GM21619 (cell line): ENCODE data around the gene ANKK1.

Experiments used
- ATAC-seq: cut with Tn5 transposase; IDR thresholded peaks from one replicate; pipeline ENCODE4 v1.9.1; 2021; ENCODE audit not compliant: unreplicated experiment

Gene ANKK1

DNA sequence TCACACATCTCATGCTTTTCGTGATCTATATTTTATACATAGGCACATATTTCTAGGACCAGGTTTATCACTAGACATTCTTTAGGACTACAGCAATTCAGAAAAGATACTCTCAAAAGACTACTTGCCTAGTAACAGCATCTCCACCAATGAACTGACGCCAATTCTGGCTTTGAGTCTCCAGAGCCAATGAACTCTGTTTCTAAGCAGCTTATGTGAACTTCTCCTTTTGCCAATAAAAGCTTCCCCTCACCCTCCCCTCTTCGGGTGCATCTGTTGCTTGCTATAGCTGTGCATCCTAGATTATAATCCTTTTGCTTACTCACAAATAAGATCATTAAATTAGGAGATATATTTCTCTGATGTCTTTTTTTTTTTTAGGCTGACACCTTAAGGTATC is 11.4 kb upstream of the ANKK1 start:
- no peak for ATAC-seq

DNA sequence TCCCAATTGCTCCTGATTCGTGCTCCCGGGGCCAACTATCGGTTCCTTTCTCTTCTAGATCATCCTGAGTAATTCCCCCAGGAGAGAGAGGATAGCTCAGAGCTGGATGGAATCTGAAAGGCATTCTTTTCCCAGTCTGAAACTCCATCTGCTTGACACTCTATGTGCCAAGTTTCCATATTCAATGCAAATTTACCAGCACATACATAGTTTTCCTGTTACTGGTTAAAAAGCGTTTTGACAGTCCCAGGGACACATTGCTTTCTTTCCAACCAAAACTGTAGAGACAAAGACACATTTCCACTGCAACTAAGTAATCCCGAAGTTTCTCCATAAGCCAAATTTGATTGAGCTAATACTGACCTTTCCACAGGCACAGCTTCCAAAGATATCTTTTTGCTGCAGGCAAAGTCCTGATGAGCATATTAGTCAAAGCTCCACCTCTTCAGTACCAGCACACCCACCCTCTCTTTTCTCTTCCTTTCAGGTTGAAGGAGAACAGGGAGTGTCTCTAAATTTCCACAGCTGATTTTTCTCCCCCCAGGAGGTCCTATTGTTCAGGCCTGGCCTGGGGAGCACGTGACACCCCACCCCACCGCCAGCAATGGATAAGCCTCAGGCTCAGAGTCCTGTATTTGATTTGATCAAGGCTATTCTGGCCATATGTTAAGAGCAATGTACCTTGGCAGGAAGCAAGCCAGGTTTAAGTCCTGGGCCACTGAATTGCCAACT is 9.7 kb upstream of the ANKK1 start:
- ATAC-seq: no peak

GRCh38 chr11:113378692-113379091 is 8.9 kb upstream of the ANKK1 start:
- ATAC-seq: no peak

GRCh38 chr11:113382121-113382520 is 5.5 kb upstream of the ANKK1 start:
- no peak for ATAC-seq

DNA sequence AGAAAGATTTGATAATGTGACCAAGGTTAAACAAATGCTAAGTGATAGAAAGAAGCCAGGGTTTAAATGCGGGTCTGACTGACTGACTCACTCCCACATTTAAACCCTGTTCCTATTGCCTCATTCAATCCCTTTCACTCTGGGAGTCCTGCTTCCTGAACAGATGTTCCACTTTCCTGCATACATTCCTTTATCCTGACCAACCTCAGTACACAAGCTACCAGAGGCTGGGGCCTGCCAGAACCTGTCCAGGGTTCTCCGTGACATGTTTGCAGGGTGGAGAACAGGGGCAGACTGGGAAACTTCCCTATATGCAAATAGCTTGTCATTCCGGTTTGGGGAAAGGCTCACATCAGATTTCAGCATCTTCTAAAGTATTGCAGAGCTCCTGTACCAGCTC is 3.0 kb upstream of the ANKK1 start:
- ATAC-seq: no peak

DNA sequence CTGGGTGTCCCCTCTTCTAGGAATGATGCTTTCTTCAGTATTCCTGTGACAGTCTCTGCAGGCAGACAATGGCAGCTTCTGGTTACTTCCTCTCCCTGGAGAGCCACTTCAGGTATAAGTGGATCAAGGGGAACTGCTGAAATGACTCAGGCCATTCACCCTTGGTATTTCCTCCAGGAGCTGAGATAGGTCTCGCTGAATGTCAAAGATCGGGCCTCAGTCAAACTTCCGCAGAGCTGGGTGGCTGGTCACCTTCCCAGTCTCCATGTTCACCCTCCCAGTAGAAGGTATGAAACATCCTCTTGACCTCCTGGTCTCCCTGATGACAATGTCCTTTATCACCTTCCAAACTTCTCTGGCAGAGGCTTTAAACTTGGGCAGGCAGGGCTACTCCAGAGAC is 1.8 kb upstream of the ANKK1 start:
- no peak for ATAC-seq

GRCh38 chr11:113386866-113387265 is 713 bp upstream of the ANKK1 start:
- ATAC-seq: no peak

DNA sequence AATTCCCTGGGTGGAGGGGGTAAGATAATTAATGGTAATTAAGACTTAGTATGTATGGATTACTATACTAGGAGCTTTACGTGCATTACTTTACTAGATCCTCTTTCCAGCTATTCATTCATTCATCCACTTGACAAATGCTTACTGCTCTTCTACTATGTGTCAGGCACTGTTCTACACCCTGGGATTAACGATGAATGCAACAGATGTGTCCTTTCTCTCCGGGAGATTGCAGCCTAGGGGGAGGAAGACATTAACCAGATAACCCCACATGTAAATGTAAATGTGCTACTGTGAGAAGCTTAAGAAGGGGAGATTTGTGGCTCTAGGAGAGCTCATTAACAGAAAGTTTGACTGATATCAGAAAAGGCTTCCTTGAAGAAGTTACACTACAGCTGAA is 1.7 kb downstream of the ANKK1 start:
- no peak for ATAC-seq

DNA sequence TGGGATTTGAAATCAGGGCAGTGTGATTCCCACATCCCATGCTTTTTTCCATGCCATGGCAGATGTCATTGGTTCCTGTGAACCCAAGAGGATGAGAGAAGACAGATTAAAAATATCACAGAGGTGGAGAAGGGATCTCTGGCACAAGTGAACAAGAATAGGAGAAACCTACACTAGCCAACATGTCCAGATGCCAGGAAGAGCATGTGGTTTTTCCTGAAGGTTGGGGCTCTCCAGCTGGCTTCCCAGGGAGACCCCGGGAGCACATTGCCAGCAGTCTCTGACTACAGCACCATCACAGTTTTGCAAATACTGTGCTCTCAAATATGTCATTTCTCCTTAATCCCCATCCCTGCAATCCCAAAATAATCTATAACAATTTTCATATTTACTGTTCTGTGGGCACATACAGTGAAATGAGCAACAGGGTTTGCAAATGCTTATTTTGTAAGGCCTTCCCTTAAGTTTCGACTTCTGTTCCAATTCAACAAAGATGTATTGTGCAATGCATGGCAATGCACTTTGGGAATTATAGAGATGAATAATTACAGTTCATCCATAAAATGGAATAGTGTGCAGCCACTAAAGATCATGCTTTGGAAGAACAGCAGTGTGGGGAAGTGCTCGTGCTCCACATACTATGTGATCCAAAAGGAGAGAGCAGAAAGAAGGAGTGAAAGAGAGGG is 4.8 kb downstream of the ANKK1 start:
- ATAC-seq: no peak

- ATAC-seq: no peak
These were observed 6.0 kb downstream of the ANKK1 start for GRCh38 chr11:113393501-113393985.

- ATAC-seq: no peak
These were observed 7.3 kb downstream of the ANKK1 start for GRCh38 chr11:113394919-113395318.

- no peak for ATAC-seq
These were observed 8.3 kb downstream of the ANKK1 start for GRCh38 chr11:113395782-113396336.

DNA sequence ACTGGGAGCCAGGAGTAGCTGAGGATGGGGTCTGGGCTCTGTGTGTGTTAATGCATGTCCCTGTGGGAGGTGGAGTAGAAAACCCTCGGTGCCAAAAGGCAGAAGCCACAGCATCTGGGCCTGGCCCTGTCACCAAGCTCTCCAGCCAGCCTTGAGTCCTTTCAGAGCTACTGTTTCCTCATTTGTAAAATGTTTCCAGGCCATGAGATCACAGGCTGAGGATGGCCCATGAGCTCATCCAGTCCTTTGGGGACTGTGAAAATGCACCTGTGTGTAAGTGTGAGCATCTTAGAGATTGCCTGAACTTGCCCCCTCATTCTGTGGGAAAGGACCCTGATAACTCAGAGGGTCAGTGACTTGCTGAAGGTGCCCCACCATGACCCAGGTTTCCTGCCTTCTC is 9.1 kb downstream of the ANKK1 start:
- no peak for ATAC-seq

DNA sequence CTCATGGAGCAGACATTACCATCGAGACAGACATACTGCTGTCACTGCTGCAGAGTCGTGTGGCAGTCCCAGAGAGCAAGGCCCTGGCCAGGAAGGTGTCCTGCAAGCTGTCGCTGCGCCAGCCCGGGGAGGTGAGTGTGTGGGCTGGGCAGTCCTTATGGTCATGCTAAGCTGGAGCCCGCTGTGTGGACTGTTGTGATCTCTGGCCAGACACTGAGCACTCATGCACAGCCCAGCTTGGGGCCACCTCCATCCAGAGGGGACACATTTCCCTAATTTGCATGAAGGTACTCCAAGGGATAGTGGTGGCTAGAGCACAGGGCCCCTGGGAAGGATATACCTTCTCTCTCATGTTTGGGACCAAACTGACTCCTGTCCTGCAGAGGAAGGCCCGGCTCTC is 9.6 kb downstream of the ANKK1 start:
- ATAC-seq: no peak

GRCh38 chr11:113397821-113398220 is 10.2 kb downstream of the ANKK1 start:
- no peak for ATAC-seq

- no peak for ATAC-seq
These were observed 11.3 kb downstream of the ANKK1 start for GRCh38 chr11:113398669-113399430.

DNA sequence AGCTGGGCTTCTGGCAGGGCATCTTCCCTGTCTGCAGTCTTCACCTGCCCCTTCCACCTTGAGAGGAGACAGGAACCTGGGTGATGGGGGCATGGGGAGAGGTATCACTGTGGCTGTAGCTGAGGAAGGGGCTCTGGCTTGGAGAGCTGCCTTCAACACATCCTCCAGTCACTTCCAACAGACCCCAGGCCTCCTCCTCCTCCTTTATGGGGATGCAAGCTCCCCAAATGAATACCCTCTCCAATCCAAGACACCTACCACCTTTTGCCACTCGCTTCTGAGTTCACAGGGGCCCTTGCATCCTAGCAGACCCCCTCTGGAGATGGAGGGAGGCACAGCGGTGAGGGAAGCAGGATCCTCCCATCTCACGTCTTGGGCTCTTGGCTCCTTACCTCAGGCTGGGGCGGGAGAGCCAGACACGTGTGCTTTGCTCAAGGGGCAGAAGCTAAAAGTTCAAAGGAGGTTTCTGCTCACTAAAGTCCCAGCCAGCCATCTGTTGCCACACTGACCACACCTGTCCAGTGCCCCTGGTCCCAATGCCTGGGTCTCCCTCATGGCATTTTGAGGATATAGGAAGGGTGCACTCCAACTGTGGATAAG is 13.2 kb downstream of the ANKK1 start:
- no peak for ATAC-seq

GRCh38 chr11:113401718-113402117 is 14.1 kb downstream of the ANKK1 start:
- ATAC-seq: no peak

DNA sequence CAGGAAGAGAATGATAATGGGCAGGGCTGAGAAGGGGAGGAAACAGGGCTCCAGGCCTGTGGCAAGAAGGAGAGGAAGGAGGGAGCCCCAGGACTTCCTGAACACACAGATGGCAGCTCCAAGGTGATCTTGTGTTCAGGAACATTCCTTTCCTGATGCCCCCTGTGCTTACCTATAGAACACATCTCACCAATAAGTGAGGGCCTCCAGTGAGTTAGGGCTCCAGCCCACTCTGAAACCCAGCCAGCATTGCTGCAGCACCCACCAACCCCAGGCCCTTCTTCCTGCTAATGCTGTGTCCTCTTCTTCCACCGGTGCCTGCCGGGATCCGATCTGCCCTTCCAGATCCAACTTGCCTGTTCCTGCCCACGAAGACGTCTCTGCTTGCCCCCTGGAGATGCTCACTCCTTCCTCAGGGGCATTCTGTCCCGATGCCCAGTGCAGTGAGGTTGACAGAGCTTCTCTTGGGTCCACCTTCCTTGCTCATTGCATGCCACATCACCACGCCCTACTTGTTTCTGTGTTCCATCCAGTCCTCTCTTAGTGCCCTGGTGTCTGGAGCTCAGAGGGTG is 17.4 kb downstream of the ANKK1 start:
- ATAC-seq: no peak

DNA sequence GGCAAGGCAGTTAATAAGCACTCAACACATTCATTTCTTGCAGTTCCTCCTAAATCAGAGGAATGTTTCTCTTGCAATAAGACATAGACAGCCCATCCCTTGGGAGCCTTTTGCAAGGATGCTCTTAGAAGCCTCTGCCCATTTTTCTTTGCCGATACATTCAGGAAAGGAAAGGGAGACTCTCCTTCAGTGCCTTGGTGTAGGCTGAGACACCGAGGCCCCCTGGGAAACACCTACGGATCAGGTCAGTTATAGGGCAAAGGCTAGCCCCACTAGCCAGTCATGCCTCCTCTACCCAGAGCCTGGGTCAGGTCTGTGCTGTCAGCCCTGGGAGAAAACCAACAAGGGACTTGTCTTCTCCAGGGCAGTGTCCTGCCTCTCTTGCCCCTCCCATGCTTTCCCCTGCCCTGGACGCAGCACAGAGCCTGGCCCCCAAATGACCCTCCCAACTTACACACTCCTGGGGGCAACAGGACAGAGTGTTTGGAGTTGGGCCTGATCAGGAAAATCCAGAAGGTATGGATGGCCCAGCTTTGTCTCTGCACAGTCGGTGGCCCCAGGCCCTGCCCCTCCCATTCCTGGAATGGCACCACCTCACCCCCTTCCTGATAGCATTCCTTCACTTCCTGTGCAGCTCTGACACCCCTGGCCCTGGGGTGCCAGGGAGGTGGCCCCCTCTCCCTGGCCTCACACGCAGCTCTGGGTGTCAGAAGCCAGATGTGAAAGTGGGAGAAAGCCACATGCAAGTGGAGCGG is 18.3 kb downstream of the ANKK1 start:
- no peak for ATAC-seq
